ENCODE results near the gene PRDM16. TPM values are rescaled to one million over a fixed set of nuclear protein-coding genes. Genes with fewer than 3 reads are reported as not detected.

Gene PRDM16
- total and polyA plus RNA-seq, 2 donors (not counting 1 experiment from before 2014, with no cell fraction given) = 0.03 to 0.12 TPM

- Mint-ChIP-seq H3K27me3 (no peaks in the 10 kb centered on the region), H3K4me3 (no peak overlapping the region), H3K4me1 (no peaks in the 10 kb centered on the region), H3K9me3 (ENCODE audit: insufficient read depth) (no peaks in the 10 kb centered on the region), H3K27ac (no peak overlapping the region)
- no peak for ATAC-seq (ENCODE audit: low read depth)
- ChIA-PET CTCF (no interaction called here), POLR2A (no interaction called here)
- intact Hi-C loops (cut with micrococcal nuclease) = no loop called here
- DNase-seq = no peak
- WGBS (ENCODE audit: insufficient coverage) = 93% methylated on average over 13 of the region's 14 CpGs
- Histone ChIP-seq H4K20me1 (ENCODE audit: control insufficient read depth, insufficient read depth, low read length, poor library complexity, severe bottlenecking) (no peaks in the 10 kb centered on the region), H3K4me1 (ENCODE audit: control insufficient read depth in 2 of 2, insufficient read depth in 2 of 2, low read length in 2 of 2) (no peaks in the 10 kb centered on the region), H3K9me3 (ENCODE audit: control extremely low read depth in 1 of 3, control insufficient read depth in 2 of 3, insufficient read depth in 1 of 3, low read length in 2 of 3) (no peaks in the 10 kb centered on the region), H3K36me3 (replicated peaks in 1 of 2; ENCODE audit: control extremely low read depth in 1 of 2, control insufficient read depth in 1 of 2, extremely low read depth in 1 of 2, insufficient read depth in 2 of 2, low read length in 1 of 2) (no peaks in the 10 kb centered on the region), H3K4me2 (replicated peaks; ENCODE audit: low read depth, low read length, poor library complexity, severe bottlenecking) (no peak overlapping the region), H2AFZ (ENCODE audit: insufficient read depth, low read depth, low read length, poor library complexity, severe bottlenecking) (no peak overlapping the region), H3K27me3 (replicated peaks in 1 of 4; ENCODE audit: control extremely low read depth in 1 of 4, control insufficient read depth in 3 of 4, insufficient read depth in 4 of 4, low read length in 3 of 4) (no peaks in the 10 kb centered on the region), H3K79me2 (ENCODE audit: control insufficient read depth, insufficient read depth, low read length) (no peaks in the 10 kb centered on the region), H3K4me3 (ENCODE audit: control extremely low read depth in 1 of 5, extremely low read depth in 1 of 5, insufficient read depth in 1 of 5, low read depth in 2 of 5, low read length in 4 of 5) (no peak overlapping the region), H3K27ac (ENCODE audit: low read length in 2 of 2) (no peak overlapping the region), H3K9ac (ENCODE audit: low read length) (no peak overlapping the region)
- no peak for TF ChIP-seq CTCF (IDR thresholded peaks at IDR 0.05)
- TF ChIP-seq EZH2 (IDR thresholded peaks at IDR 0.05; ENCODE audit: borderline replicate concordance, insufficient read depth, low read depth, low read length, poor library complexity, severe bottlenecking) = no peak
Measured at GRCh38 chr1:3234956-3235355, 166.0 kb downstream of the PRDM16 start.

DNA sequence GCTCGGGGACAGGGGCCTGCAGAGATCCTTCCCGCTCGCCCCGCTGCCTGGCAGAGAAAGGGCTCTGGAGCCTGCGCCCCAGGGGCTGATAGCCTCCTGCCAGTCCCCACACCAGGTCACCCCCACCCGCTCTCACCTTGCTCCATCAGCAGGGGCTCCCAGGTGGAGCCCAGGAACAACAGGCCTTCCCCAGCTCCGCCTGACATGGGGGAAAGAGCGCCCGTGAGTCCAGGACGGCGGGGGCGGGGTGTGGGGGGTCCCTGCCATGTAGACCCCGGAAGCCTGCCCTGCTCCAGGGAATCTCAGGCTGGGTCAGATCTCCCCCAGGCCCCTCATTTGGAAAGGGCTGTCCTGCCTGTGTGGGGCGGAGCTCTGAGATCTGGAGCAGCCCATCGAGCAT lies 166.5 kb downstream of the PRDM16 start:
- ChIA-PET CTCF (no interaction called here), POLR2A (no interaction called here)
- H4K20me1 ChIP-seq (ENCODE audit: control insufficient read depth, insufficient read depth, low read length, poor library complexity, severe bottlenecking) = no peaks in the 10 kb centered on the region
- no peak overlapping the region for H3K27ac ChIP-seq (ENCODE audit: low read length in 2 of 2)
- no peak overlapping the region for H2AFZ ChIP-seq (ENCODE audit: insufficient read depth, low read depth, low read length, poor library complexity, severe bottlenecking)
- H3K27me3 Mint-ChIP-seq = no peaks in the 10 kb centered on the region
- no peak overlapping the region for H3K4me2 ChIP-seq (replicated peaks; ENCODE audit: low read depth, low read length, poor library complexity, severe bottlenecking)
- H3K9me3 ChIP-seq (ENCODE audit: control extremely low read depth in 1 of 3, control insufficient read depth in 2 of 3, insufficient read depth in 1 of 3, low read length in 2 of 3) = no peaks in the 10 kb centered on the region
- H3K36me3 ChIP-seq (replicated peaks in 1 of 2; ENCODE audit: control extremely low read depth in 1 of 2, control insufficient read depth in 1 of 2, extremely low read depth in 1 of 2, insufficient read depth in 2 of 2, low read length in 1 of 2) = no peaks in the 10 kb centered on the region
- no peaks in the 10 kb centered on the region for H3K4me1 ChIP-seq (ENCODE audit: control insufficient read depth in 2 of 2, insufficient read depth in 2 of 2, low read length in 2 of 2)
- TF ChIP-seq EZH2 (IDR thresholded peaks at IDR 0.05; ENCODE audit: borderline replicate concordance, insufficient read depth, low read depth, low read length, poor library complexity, severe bottlenecking) = no peak
- no peak for TF ChIP-seq CTCF (IDR thresholded peaks at IDR 0.05)
- H3K4me1 Mint-ChIP-seq = no peaks in the 10 kb centered on the region
- H3K27me3 ChIP-seq (replicated peaks in 1 of 4; ENCODE audit: control extremely low read depth in 1 of 4, control insufficient read depth in 3 of 4, insufficient read depth in 4 of 4, low read length in 3 of 4) = no peaks in the 10 kb centered on the region
- no peak overlapping the region for H3K9ac ChIP-seq (ENCODE audit: low read length)
- no peaks in the 10 kb centered on the region for H3K79me2 ChIP-seq (ENCODE audit: control insufficient read depth, insufficient read depth, low read length)
- H3K27ac Mint-ChIP-seq = no peak overlapping the region
- no peak overlapping the region for H3K4me3 Mint-ChIP-seq
- WGBS (ENCODE audit: insufficient coverage) = 91% methylated on average over 15 of the region's 15 CpGs
- intact Hi-C loops (cut with micrococcal nuclease) = no loop called here
- no peak overlapping the region for H3K4me3 ChIP-seq (ENCODE audit: control extremely low read depth in 1 of 5, extremely low read depth in 1 of 5, insufficient read depth in 1 of 5, low read depth in 2 of 5, low read length in 4 of 5)
- ATAC-seq (ENCODE audit: low read depth) = no peak
- H3K9me3 Mint-ChIP-seq (ENCODE audit: insufficient read depth) = no peaks in the 10 kb centered on the region
- no peak for DNase-seq
